ENCODE results near the gene CREB3L4. TPM values are rescaled to one million over a fixed set of nuclear protein-coding genes. Genes with fewer than 3 reads are reported as not detected.

Gene CREB3L4
- total and polyA plus RNA-seq, 2 of the 13 experiments (the other 11 are each of a cell fraction or from before 2014, with no cell fraction given) = 9.9 to 18.7 TPM

GRCh38 chr1:153945795-153946621, 21.7 kb upstream of the CREB3L4 start (continued):
- 0 out of 2 replicates have a peak, but pooled peaks have one; percentile 55 for TF ChIP-seq ZNF446 (CRISPR knock-in tag; IDR thresholded peaks at IDR 0.05)
- TF ChIP-seq BCL3 (CRISPR knock-in tag; IDR thresholded peaks at IDR 0.05) = no peak; the same call in none of the 2 replicates
- peak; percentile 9; the same call in 1 of the 2 replicates for TF ChIP-seq FOSL2 (CRISPR knock-in tag; IDR thresholded peaks at IDR 0.05)
- peak; percentile 51; the same call in 1 of the 2 replicates for TF ChIP-seq THAP11 (CRISPR knock-in tag; IDR thresholded peaks at IDR 0.05)
- TF ChIP-seq ZNF343 (CRISPR knock-in tag; IDR thresholded peaks at IDR 0.05) = 0 out of 2 replicates have a peak, but pooled peaks have one; percentile 14
- no peak for TF ChIP-seq ZNF367 (CRISPR knock-in tag; IDR thresholded peaks at IDR 0.05; ENCODE audit: borderline replicate concordance)
- TF ChIP-seq ZNF33B (CRISPR knock-in tag; IDR thresholded peaks at IDR 0.05) = peak; percentile 39; the same call in 1 of the 2 replicates
- TF ChIP-seq, protein P1, sequence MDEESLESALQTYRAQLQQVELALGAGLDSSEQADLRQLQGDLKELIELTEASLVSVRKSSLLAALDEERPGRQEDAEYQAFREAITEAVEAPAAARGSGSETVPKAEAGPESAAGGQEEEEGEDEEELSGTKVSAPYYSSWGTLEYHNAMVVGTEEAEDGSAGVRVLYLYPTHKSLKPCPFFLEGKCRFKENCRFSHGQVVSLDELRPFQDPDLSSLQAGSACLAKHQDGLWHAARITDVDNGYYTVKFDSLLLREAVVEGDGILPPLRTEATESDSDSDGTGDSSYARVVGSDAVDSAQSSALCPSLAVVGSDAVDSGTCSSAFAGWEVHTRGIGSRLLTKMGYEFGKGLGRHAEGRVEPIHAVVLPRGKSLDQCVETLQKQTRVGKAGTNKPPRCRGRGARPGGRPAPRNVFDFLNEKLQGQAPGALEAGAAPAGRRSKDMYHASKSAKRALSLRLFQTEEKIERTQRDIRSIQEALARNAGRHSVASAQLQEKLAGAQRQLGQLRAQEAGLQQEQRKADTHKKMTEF (CRISPR knock-in tag; IDR thresholded peaks at IDR 0.05) = peak; percentile 26; the same call in 1 of the 2 replicates
- TF ChIP-seq THAP8 (CRISPR knock-in tag; IDR thresholded peaks at IDR 0.05; ENCODE audit: borderline replicate concordance) = peak; percentile 3; the same call in 1 of the 2 replicates
- TF ChIP-seq, protein P2, sequence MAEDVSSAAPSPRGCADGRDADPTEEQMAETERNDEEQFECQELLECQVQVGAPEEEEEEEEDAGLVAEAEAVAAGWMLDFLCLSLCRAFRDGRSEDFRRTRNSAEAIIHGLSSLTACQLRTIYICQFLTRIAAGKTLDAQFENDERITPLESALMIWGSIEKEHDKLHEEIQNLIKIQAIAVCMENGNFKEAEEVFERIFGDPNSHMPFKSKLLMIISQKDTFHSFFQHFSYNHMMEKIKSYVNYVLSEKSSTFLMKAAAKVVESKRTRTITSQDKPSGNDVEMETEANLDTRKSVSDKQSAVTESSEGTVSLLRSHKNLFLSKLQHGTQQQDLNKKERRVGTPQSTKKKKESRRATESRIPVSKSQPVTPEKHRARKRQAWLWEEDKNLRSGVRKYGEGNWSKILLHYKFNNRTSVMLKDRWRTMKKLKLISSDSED (CRISPR knock-in tag; IDR thresholded peaks at IDR 0.05) = 0 out of 2 replicates have a peak, but pooled peaks have one; percentile 75
- no peak for TF ChIP-seq ATF1 (CRISPR knock-in tag; IDR thresholded peaks at IDR 0.05)
- no peak for TF ChIP-seq NCOA2 (CRISPR knock-in tag; IDR thresholded peaks at IDR 0.05)
- no peak for TF ChIP-seq FLYWCH1 (CRISPR knock-in tag; IDR thresholded peaks at IDR 0.05)
- TF ChIP-seq PHF20 (CRISPR knock-in tag; IDR thresholded peaks at IDR 0.05) = peak; percentile 52; the same call in 1 of the 2 replicates
- 0 out of 2 replicates have a peak, but pooled peaks have one; percentile 30 for TF ChIP-seq TGIF2 (CRISPR knock-in tag; IDR thresholded peaks at IDR 0.05)
- peak; percentile 58; the same call in 1 of the 2 replicates for TF ChIP-seq ZNF441 (CRISPR knock-in tag; IDR thresholded peaks at IDR 0.05; ENCODE audit: borderline replicate concordance)
- TF ChIP-seq NRL (CRISPR knock-in tag; IDR thresholded peaks at IDR 0.05; ENCODE audit: borderline replicate concordance) = peak; percentile 60
- TF ChIP-seq KLF16 (CRISPR knock-in tag; IDR thresholded peaks at IDR 0.05) = 0 out of 4 replicates have a peak, but pooled peaks of 1 of the 2 experiments have one; percentile 9
- no peak for TF ChIP-seq HNF1A (IDR thresholded peaks at IDR 0.05; ENCODE audit: low read depth)
- peak; percentile 17; the same call in 1 of the 2 replicates for TF ChIP-seq HNF1A (CRISPR knock-in tag; IDR thresholded peaks at IDR 0.05; ENCODE audit: borderline replicate concordance)

Measured in HepG2 (cell line).